ENCODE results near the gene MAP1LC3B2.

The MAP1LC3B2 gene

GRCh38 chr12:116559162-116559935, at the start of gene MAP1LC3B2:
MAP1LC3B2 (plus strand) TSS chr12:116559381; CDS start chr12:116575943, 16,562 bp downstream.
- in situ Hi-C loops (cut with HindIII; ENCODE audit: low pct_ligation_motif_present, low pct_unique_long_range_greater_than_20kb, low sequenced_read_pairs) = no loop called here
- peak; percentile 42 for DNase-seq

GRCh38 chr12:116513944-116514343, 45.2 kb upstream of the MAP1LC3B2 start:
- in situ Hi-C loops (cut with HindIII; ENCODE audit: low pct_ligation_motif_present, low pct_unique_long_range_greater_than_20kb, low sequenced_read_pairs) = no loop called here
- DNase-seq = no peak

GRCh38 chr12:116515684-116516083, 43.5 kb upstream of the MAP1LC3B2 start:
- in situ Hi-C loops (cut with HindIII; ENCODE audit: low pct_ligation_motif_present, low pct_unique_long_range_greater_than_20kb, low sequenced_read_pairs) = no loop called here
- DNase-seq = no peak

- no peak for DNase-seq
- in situ Hi-C loops (cut with HindIII; ENCODE audit: low pct_ligation_motif_present, low pct_unique_long_range_greater_than_20kb, low sequenced_read_pairs) = no loop called here
Observed at GRCh38 chr12:116516657-116517056, 42.5 kb upstream of the MAP1LC3B2 start.

- no peak for DNase-seq
- in situ Hi-C loops (cut with HindIII; ENCODE audit: low pct_ligation_motif_present, low pct_unique_long_range_greater_than_20kb, low sequenced_read_pairs) = no loop called here
Observed at GRCh38 chr12:116517431-116518045, 41.6 kb upstream of the MAP1LC3B2 start.

GRCh38 chr12:116520225-116520760, 38.9 kb upstream of the MAP1LC3B2 start:
- no peak for DNase-seq
- in situ Hi-C loops (cut with HindIII; ENCODE audit: low pct_ligation_motif_present, low pct_unique_long_range_greater_than_20kb, low sequenced_read_pairs) = no loop called here

- in situ Hi-C loops (cut with HindIII; ENCODE audit: low pct_ligation_motif_present, low pct_unique_long_range_greater_than_20kb, low sequenced_read_pairs) = no loop called here
Observed at GRCh38 chr12:116520801-116521471, 38.2 kb upstream of the MAP1LC3B2 start.

GRCh38 chr12:116524311-116524710, 34.9 kb upstream of the MAP1LC3B2 start:
- DNase-seq = no peak
- in situ Hi-C loops (cut with HindIII; ENCODE audit: low pct_ligation_motif_present, low pct_unique_long_range_greater_than_20kb, low sequenced_read_pairs) = no loop called here

More at GRCh38 chr12:116520801-116521471, 38.2 kb upstream of the MAP1LC3B2 start:
- peak; percentile 46 for DNase-seq

GRCh38 chr12:116524964-116525379, 34.2 kb upstream of the MAP1LC3B2 start:
- DNase-seq = peak; percentile 91
- in situ Hi-C loops (cut with HindIII; ENCODE audit: low pct_ligation_motif_present, low pct_unique_long_range_greater_than_20kb, low sequenced_read_pairs) = no loop called here

GRCh38 chr12:116525418-116526001, 33.7 kb upstream of the MAP1LC3B2 start:
- peak; percentile 98 for DNase-seq
- in situ Hi-C loops (cut with HindIII; ENCODE audit: low pct_ligation_motif_present, low pct_unique_long_range_greater_than_20kb, low sequenced_read_pairs) = no loop called here

GRCh38 chr12:116528065-116528464, 31.1 kb upstream of the MAP1LC3B2 start:
- peak; percentile 29 for DNase-seq
- in situ Hi-C loops (cut with HindIII; ENCODE audit: low pct_ligation_motif_present, low pct_unique_long_range_greater_than_20kb, low sequenced_read_pairs) = no loop called here

GRCh38 chr12:116528498-116528897, 30.7 kb upstream of the MAP1LC3B2 start:
- in situ Hi-C loops (cut with HindIII; ENCODE audit: low pct_ligation_motif_present, low pct_unique_long_range_greater_than_20kb, low sequenced_read_pairs) = no loop called here

GRCh38 chr12:116529048-116529447, 30.1 kb upstream of the MAP1LC3B2 start:
- no peak for DNase-seq
- in situ Hi-C loops (cut with HindIII; ENCODE audit: low pct_ligation_motif_present, low pct_unique_long_range_greater_than_20kb, low sequenced_read_pairs) = no loop called here

More at GRCh38 chr12:116528498-116528897, 30.7 kb upstream of the MAP1LC3B2 start:
- DNase-seq = no peak

- DNase-seq = no peak
- in situ Hi-C loops (cut with HindIII; ENCODE audit: low pct_ligation_motif_present, low pct_unique_long_range_greater_than_20kb, low sequenced_read_pairs) = no loop called here
Observed at GRCh38 chr12:116529686-116530085, 29.5 kb upstream of the MAP1LC3B2 start.

- in situ Hi-C loops (cut with HindIII; ENCODE audit: low pct_ligation_motif_present, low pct_unique_long_range_greater_than_20kb, low sequenced_read_pairs) = no loop called here
- no peak for DNase-seq
Observed at GRCh38 chr12:116532428-116532827, 26.8 kb upstream of the MAP1LC3B2 start.

- DNase-seq = no peak
- in situ Hi-C loops (cut with HindIII; ENCODE audit: low pct_ligation_motif_present, low pct_unique_long_range_greater_than_20kb, low sequenced_read_pairs) = no loop called here
Observed at GRCh38 chr12:116532986-116533342, 26.2 kb upstream of the MAP1LC3B2 start.

GRCh38 chr12:116533343-116534251, 25.6 kb upstream of the MAP1LC3B2 start:
- in situ Hi-C loops (cut with HindIII; ENCODE audit: low pct_ligation_motif_present, low pct_unique_long_range_greater_than_20kb, low sequenced_read_pairs) = no loop called here
- peak; percentile 91 for DNase-seq
